ENCODE results near the gene PIP4K2B.
"Not testable (repeated sequence)": the region's sequence is repeated elsewhere in the genome, so short reads cannot be mapped to it uniquely, and the experiment has no call there.

PIP4K2B gene

DNA sequence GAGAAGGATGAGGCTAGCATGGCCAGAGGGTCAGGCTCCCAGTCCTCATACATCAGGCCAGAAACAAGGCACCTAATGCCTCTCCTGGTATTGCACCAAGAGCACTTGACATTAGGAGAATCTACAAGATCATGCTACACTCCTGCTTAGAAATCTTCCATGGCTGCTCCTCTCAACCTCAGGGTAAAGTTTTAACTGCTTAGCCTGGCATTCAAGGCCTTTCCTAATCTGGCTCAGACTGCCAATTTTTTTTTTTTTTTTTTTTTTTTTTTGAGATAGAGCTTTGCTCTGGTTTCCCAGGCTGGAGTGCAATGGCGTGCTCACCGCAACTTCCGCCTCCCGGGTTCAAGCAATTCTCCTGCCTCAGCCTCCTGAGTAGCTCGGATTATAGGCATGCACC lies 8.2 kb downstream of the PIP4K2B start:
- Mint-ChIP-seq H3K27ac (no peak overlapping the region), H3K36me3 (ENCODE audit: low read depth) (peaks cover 3% of the 10 kb centered on the region), H3K4me1 (ENCODE audit: low read depth) (no peaks in the 10 kb centered on the region)

DNA sequence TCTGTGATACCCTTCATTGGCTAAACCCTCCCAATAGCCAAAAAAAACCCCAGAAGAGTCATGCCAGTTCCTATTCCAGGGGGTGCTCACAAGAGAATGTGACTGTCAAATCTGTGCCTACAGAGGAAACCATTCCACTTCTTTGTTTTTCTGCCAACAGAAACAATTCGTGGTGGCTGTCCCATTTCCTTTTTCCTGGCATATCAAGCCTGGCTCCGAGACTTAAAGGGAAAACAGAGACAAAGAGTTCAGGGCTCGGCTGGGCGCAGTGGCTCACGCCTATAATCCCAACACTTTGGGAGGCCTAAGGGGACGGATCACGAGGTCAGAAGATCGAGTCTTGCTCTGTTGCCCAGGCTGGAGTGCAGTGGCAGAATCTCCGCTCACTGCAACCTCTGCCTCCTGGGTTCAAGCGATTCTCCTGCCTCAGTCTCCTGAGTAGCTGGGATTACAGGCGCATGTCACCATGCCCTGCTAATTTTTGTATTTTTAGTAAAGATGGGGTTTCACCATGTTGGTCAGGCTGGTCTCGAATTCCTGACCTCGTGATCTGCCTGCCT lies 9.1 kb downstream of the PIP4K2B start:
- H3K36me3 Mint-ChIP-seq (ENCODE audit: low read depth); H3K4me1 Mint-ChIP-seq (ENCODE audit: low read depth); H3K27me3 Mint-ChIP-seq (ENCODE audit: low read depth); H3K27ac Mint-ChIP-seq; H3K9me3 Mint-ChIP-seq; H3K4me3 Mint-ChIP-seq: not testable (repeated sequence)

More for the DNA sequence above, 8.2 kb downstream of the PIP4K2B start:
- H3K4me3 Mint-ChIP-seq: no peak overlapping the region
- no peaks in the 10 kb centered on the region for H3K27me3 Mint-ChIP-seq (ENCODE audit: low read depth)
- H3K9me3 Mint-ChIP-seq: no peaks in the 10 kb centered on the region

DNA sequence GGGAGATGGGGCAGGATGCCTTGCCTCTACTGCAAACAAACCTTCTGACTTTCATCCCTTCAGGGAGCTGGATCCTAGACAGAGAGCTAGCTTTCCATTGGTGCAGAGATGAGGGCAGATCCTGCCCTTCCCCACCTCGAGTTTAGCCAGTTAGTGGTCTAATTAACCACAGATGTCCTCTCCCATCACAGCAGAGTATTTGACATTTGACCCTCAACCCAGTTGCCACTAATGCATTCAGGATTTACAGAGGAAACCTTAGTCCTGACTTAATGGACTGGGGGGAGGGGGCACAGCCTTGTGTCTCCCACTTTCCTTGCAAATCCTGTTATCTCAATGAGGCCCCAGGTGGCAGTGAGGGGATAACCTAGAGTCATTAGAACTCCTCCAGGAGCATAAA lies 10.2 kb downstream of the PIP4K2B start:
- Mint-ChIP-seq H3K27me3 (ENCODE audit: low read depth) (no peaks in the 10 kb centered on the region), H3K4me1 (ENCODE audit: low read depth) (no peaks in the 10 kb centered on the region), H3K27ac (no peak overlapping the region), H3K4me3 (no peak overlapping the region), H3K9me3 (no peaks in the 10 kb centered on the region), H3K36me3 (ENCODE audit: low read depth) (peaks cover 5% of the 10 kb centered on the region)

DNA sequence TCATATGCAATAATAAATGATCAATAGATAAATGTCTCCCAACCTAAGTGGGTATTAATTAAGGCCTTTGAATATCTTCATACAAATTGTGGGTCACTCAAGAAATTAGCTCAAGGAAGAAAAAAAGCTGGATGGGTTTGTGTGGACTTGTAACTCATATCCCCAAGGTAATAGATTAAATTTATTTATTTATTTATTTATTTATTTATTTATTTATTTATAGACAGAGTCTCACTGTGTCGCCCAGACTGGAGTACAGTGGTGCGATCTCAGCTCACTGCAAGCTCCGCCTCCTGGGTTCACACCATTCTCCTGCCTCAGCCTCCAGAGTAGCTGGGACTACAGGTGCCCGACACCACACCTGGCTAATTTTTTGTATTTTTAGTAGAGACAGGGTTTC lies 11.4 kb downstream of the PIP4K2B start:
- not testable (repeated sequence) for H3K36me3 Mint-ChIP-seq (ENCODE audit: low read depth); H3K27ac Mint-ChIP-seq

DNA sequence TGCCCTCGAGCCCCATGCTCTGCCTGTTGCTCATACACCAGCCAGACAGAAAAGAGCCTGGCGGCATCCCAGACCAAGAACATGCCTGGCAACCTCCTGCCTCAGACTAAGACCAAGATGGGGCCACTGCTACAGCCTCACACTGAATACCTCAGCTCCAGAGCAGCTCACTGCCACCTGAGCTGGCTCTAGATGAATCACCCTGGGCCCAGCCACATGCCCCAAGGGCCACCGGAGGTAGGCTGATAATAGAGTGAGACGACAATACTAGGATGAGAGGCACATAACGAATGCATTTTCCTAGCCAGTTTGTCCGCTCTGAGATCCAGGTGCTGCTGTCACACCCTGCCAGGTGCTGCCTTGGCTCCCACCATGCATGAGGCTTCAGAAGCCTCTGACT lies 13.0 kb downstream of the PIP4K2B start:
- Mint-ChIP-seq H3K4me1 (ENCODE audit: low read depth) (no peaks in the 10 kb centered on the region), H3K4me3 (no peak overlapping the region), H3K36me3 (ENCODE audit: low read depth) (peaks cover 5% of the 10 kb centered on the region), H3K9me3 (no peaks in the 10 kb centered on the region), H3K27me3 (ENCODE audit: low read depth) (no peaks in the 10 kb centered on the region), H3K27ac (no peak overlapping the region)

More for the DNA sequence above, 11.4 kb downstream of the PIP4K2B start:
- H3K9me3 Mint-ChIP-seq; H3K4me3 Mint-ChIP-seq; H3K27me3 Mint-ChIP-seq (ENCODE audit: low read depth); H3K4me1 Mint-ChIP-seq (ENCODE audit: low read depth): not testable (repeated sequence)

- no peaks in the 10 kb centered on the region for H3K27me3 Mint-ChIP-seq (ENCODE audit: low read depth)
- no peak overlapping the region for H3K27ac Mint-ChIP-seq
- H3K4me3 Mint-ChIP-seq: no peak overlapping the region
- no peaks in the 10 kb centered on the region for H3K4me1 Mint-ChIP-seq (ENCODE audit: low read depth)
- H3K9me3 Mint-ChIP-seq: no peaks in the 10 kb centered on the region
- H3K36me3 Mint-ChIP-seq (ENCODE audit: low read depth): peaks cover 10% of the 10 kb centered on the region
Measured at GRCh38 chr17:38783227-38783626, 16.1 kb downstream of the PIP4K2B start.

- no peaks in the 10 kb centered on the region for H3K9me3 Mint-ChIP-seq
- no peaks in the 10 kb centered on the region for H3K27me3 Mint-ChIP-seq (ENCODE audit: low read depth)
- H3K4me1 Mint-ChIP-seq (ENCODE audit: low read depth): no peaks in the 10 kb centered on the region
- H3K4me3 Mint-ChIP-seq: no peak overlapping the region
- H3K36me3 Mint-ChIP-seq (ENCODE audit: low read depth): peaks cover 14% of the 10 kb centered on the region
- no peak overlapping the region for H3K27ac Mint-ChIP-seq
Measured at GRCh38 chr17:38779965-38780752, 19.2 kb downstream of the PIP4K2B start.

DNA sequence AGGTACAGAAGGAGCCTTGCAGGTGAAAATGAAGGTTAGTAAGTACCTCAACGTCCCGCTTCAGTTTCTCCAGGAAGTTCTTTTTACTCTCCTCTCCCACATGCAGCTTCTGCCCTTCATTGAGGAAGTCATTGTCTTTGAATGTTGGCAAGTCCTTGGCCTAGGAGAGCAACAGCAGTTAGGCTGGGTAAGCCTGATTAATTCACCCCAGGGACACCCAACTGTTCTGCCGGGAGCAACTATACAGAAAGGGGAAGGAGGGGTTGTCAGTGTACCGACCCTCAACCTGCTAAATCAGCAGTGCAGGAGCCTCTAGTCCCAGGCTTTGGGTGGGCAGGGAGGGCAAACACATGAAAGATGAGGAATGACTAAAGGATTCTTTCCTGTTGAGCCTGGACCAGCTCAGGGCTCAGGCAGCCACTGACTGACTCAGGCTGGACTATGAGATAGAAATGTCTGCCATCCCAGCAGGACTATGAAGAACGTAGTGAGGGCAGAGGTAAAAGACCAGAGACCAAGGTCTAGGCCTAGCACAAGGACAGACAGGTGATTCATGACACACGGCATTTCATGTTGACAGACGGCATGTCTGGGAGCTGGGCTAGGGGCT lies 21.6 kb downstream of the PIP4K2B start:
- Mint-ChIP-seq H3K27me3 (ENCODE audit: low read depth) (no peaks in the 10 kb centered on the region), H3K4me3 (no peak overlapping the region), H3K9me3 (no peaks in the 10 kb centered on the region), H3K36me3 (ENCODE audit: low read depth) (peaks cover 23% of the 10 kb centered on the region), H3K27ac (no peak overlapping the region), H3K4me1 (ENCODE audit: low read depth) (no peaks in the 10 kb centered on the region)

DNA sequence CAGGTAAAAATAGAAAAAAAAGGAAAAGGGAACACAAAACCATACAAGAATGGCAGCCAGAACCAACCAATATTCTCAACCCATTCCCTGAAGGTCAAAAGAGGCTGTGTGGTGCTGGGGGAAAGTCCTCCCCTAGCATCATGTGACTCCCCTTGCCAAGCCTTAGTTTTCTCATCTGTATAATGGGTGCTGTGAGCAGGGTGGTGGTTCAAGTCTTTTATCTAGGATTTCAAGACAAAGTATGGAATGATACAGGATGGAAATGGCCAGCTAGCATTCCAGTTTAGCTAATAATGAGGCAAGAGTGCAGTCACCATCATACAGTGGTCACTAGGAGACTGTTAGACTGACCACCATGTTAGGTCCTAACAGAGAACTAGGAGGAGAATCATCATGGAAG lies 26.1 kb downstream of the PIP4K2B start:
- H3K4me1 Mint-ChIP-seq (ENCODE audit: low read depth): no peaks in the 10 kb centered on the region
- H3K27me3 Mint-ChIP-seq (ENCODE audit: low read depth): no peaks in the 10 kb centered on the region
- H3K4me3 Mint-ChIP-seq: no peak overlapping the region
- no peaks in the 10 kb centered on the region for H3K9me3 Mint-ChIP-seq
- no peak overlapping the region for H3K27ac Mint-ChIP-seq
- H3K36me3 Mint-ChIP-seq (ENCODE audit: low read depth): peaks cover 31% of the 10 kb centered on the region

DNA sequence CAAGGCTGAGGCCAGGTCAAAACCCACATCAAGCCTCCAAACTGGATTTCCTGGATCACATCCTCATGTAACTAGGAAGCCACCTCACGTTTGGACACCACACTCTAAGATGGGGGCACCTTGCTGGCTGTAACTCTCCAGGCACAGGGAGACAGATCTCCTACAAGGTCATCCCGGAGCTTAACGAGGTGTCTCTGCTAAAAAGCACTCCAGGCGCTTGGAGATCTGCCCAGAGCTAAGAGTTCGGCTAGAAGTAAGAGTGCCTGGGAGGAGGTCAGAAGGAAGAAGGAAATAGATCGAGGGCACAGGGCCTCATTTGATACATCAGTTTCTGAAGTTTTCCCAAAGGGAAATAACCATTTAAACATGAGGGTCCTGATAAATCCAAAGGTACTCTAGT lies 30.9 kb downstream of the PIP4K2B start:
- H3K4me1 Mint-ChIP-seq (ENCODE audit: low read depth): no peaks in the 10 kb centered on the region
- H3K27ac Mint-ChIP-seq: no peak overlapping the region
- no peaks in the 10 kb centered on the region for H3K9me3 Mint-ChIP-seq
- no peak overlapping the region for H3K4me3 Mint-ChIP-seq
- H3K36me3 Mint-ChIP-seq (ENCODE audit: low read depth): peaks cover 52% of the 10 kb centered on the region
- H3K27me3 Mint-ChIP-seq (ENCODE audit: low read depth): no peaks in the 10 kb centered on the region

DNA sequence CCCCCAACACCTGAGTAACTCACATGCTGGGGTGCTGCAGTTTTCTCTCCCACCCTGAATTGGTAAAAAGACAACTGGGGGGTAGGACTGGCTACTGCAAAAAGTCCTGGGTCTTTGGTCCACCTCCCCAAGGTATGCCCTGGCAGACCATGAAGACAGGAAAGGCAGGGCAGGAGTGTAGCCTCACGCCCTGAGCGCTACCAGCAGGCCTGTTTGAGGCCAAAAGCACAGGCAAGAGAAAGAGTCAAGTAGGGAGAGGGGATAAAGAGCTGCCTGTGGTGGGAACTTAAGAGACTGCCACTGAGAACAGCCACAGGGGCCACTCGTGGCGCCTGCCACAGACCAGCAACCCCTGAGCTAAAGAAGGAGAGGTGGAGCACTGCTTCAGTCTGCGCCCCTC lies 33.0 kb downstream of the PIP4K2B start:
- no peak overlapping the region for H3K4me3 Mint-ChIP-seq
- no peak overlapping the region for H3K27ac Mint-ChIP-seq
- no peaks in the 10 kb centered on the region for H3K27me3 Mint-ChIP-seq (ENCODE audit: low read depth)
- peaks cover 52% of the 10 kb centered on the region for H3K36me3 Mint-ChIP-seq (ENCODE audit: low read depth)
- H3K9me3 Mint-ChIP-seq: no peaks in the 10 kb centered on the region
- H3K4me1 Mint-ChIP-seq (ENCODE audit: low read depth): peaks cover 6% of the 10 kb centered on the region

DNA sequence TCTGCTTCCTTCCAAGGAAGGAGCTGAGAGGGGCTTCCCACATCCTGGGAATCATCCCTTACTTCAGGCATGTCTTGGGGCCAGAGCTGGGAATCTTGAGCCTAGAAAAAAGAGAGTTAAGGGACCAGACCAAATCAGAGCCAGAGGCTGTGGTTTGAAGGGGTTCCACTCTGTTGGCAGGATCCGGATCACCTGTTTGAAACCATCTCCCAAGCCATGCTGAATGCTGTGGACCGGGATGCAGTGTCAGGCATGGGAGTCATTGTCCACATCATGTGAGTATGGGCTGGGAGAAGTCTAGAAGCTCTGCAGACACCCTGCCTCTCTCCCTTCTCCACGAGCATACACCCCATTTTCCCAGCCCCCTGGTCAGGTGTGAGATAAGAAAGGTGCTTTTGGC lies 37.1 kb downstream of the PIP4K2B start:
- H3K27me3 Mint-ChIP-seq (ENCODE audit: low read depth): no peaks in the 10 kb centered on the region
- H3K27ac Mint-ChIP-seq: no peak overlapping the region
- peaks cover 53% of the 10 kb centered on the region for H3K36me3 Mint-ChIP-seq (ENCODE audit: low read depth)
- H3K9me3 Mint-ChIP-seq: no peaks in the 10 kb centered on the region
- H3K4me1 Mint-ChIP-seq (ENCODE audit: low read depth): peaks cover 10% of the 10 kb centered on the region
- H3K4me3 Mint-ChIP-seq: no peak overlapping the region

GRCh38 chr17:38761612-38762011 lies 37.7 kb downstream of the PIP4K2B start:
- H3K36me3 Mint-ChIP-seq (ENCODE audit: low read depth): peaks cover 47% of the 10 kb centered on the region
- peaks cover 10% of the 10 kb centered on the region for H3K4me1 Mint-ChIP-seq (ENCODE audit: low read depth)
- peak overlapping the region; percentile 74 for H3K27ac Mint-ChIP-seq
- no peaks in the 10 kb centered on the region for H3K9me3 Mint-ChIP-seq
- H3K4me3 Mint-ChIP-seq: peak overlapping the region; percentile 18
- H3K27me3 Mint-ChIP-seq (ENCODE audit: low read depth): no peaks in the 10 kb centered on the region

- Mint-ChIP-seq H3K36me3 (ENCODE audit: low read depth) (peaks cover 19% of the 10 kb centered on the region), H3K27ac (peak overlapping the region; percentile 94), H3K9me3 (no peaks in the 10 kb centered on the region), H3K4me3 (peak overlapping the region; percentile 99), H3K4me1 (ENCODE audit: low read depth) (peaks cover 29% of the 10 kb centered on the region), H3K27me3 (ENCODE audit: low read depth) (peaks cover 23% of the 10 kb centered on the region)
Measured at GRCh38 chr17:38753071-38753506, 46.3 kb downstream of the PIP4K2B start.
